HFF-Myc (cell line): ENCODE results near the gene CCDC134.

Experiments used
- DNase-seq: peaks from one replicate; pipeline ENCODE4 v3.0.0-alpha.2; 2011; ENCODE audit warnings: low read depth; ENCODE audit errors: extremely low read depth
- H3K4me3 ChIP-seq: replicated peaks from 2 replicates; pipeline ENCODE4 v1.5.1; 2011; ENCODE audit warnings: low read depth, mild to moderate bottlenecking, control low read depth, low read length
- CTCF ChIP-seq: IDR thresholded peaks from 2 replicates; pipeline ENCODE4 v1.5.1; 2012; ENCODE audit warnings: mild to moderate bottlenecking, low read depth, low read length, control low read depth; ENCODE audit errors: missing control alignments

Gene CCDC134

GRCh38 chr22:41847300-41847699, 46.8 kb downstream of the CCDC134 start:
- H3K4me3 ChIP-seq, result no peak overlapping the region
- DNase-seq, result no peak
- TF ChIP-seq CTCF, result no peak

GRCh38 chr22:41848468-41848867, 48.0 kb downstream of the CCDC134 start:
- no peak for DNase-seq

GRCh38 chr22:41856469-41856868, 56.0 kb downstream of the CCDC134 start:
- no peak overlapping the region for H3K4me3 ChIP-seq
- no peak for TF ChIP-seq CTCF
- DNase-seq, result no peak

More at GRCh38 chr22:41848468-41848867, 48.0 kb downstream of the CCDC134 start:
- no peak for TF ChIP-seq CTCF
- no peak overlapping the region for H3K4me3 ChIP-seq

- peak; percentile 72 for TF ChIP-seq CTCF
- peak; percentile 43 for DNase-seq
Observed at GRCh38 chr22:41857155-41857859, 56.8 kb downstream of the CCDC134 start.

GRCh38 chr22:41857860-41858199, 57.4 kb downstream of the CCDC134 start:
- no peak for DNase-seq
- no peak for TF ChIP-seq CTCF
- no peak overlapping the region for H3K4me3 ChIP-seq

More at GRCh38 chr22:41857155-41857859, 56.8 kb downstream of the CCDC134 start:
- no peak overlapping the region for H3K4me3 ChIP-seq

- TF ChIP-seq CTCF, result no peak
- no peak for DNase-seq
- H3K4me3 ChIP-seq, result no peak overlapping the region
Observed at GRCh38 chr22:41862160-41862529, 61.7 kb downstream of the CCDC134 start.
